Lower lobe of right lung (tissue), 2 donors: ENCODE results near the gene TOM1L2. TPM values are rescaled to one million over a fixed set of nuclear protein-coding genes. Genes with fewer than 3 reads are reported as not detected.

Experiments
- ATAC-seq, 2 donors: fragments of 200-7000 bp; cut with Tn5 transposase; one replicate each; pipeline ENCODE4 v1.9.1; 2020 to 2022; ENCODE audit warnings: mild to moderate bottlenecking in 2 of 2, moderate library complexity in 2 of 2
- DNase-seq: peaks from one replicate; pipeline ENCODE4 v3.0.0-alpha.2; 2020
- H3K27ac ChIP-seq: fragments of 200-600 bp; one replicate; pipeline ENCODE4 v1.8.0; 2022
- H3K27me3 ChIP-seq: fragments of 200-600 bp; one replicate; pipeline ENCODE4 v1.8.0; 2022; ENCODE audit warnings: low read depth
- H3K36me3 ChIP-seq: fragments of 200-600 bp; one replicate; pipeline ENCODE4 v1.8.0; 2022; ENCODE audit warnings: mild to moderate bottlenecking
- H3K4me1 ChIP-seq: fragments of 200-600 bp; one replicate; pipeline ENCODE4 v1.8.0; 2022
- H3K4me3 ChIP-seq: fragments of 200-600 bp; one replicate; pipeline ENCODE4 v1.8.0; 2022; ENCODE audit warnings: mild to moderate bottlenecking
- H3K9me3 ChIP-seq: fragments of 200-600 bp; one replicate; pipeline ENCODE4 v1.8.0; 2022
- intact Hi-C: fragments of 100-400 bp; cut with DNase I; formaldehyde crosslinking; loops from one replicate; pipeline ENCODE4 v1.11.0; 2022
- total RNA-seq: library from RNA; stranded (reverse); fragmentation: NEBNext Ultra II Directional; extraction: Animal tissue kit (Norgen Biotek cat#: 25700); gene quantifications from one replicate; pipeline ENCODE4 v1.2.1, GENCODE V29; 2021
- TF ChIP-seq, protein P1 (sequence below): fragments of 200-600 bp; IDR thresholded peaks from one replicate; pipeline ENCODE4 v1.8.0; 2022; ENCODE audit warnings: antibody characterized with exemption, mild to moderate bottlenecking
- donor health status: DM: no; HTN: yes; CAD: no; lungs with severe emphysema.

Gene TOM1L2
- total RNA-seq, 1 donor from 2014 or later: 63.4 TPM

DNA sequence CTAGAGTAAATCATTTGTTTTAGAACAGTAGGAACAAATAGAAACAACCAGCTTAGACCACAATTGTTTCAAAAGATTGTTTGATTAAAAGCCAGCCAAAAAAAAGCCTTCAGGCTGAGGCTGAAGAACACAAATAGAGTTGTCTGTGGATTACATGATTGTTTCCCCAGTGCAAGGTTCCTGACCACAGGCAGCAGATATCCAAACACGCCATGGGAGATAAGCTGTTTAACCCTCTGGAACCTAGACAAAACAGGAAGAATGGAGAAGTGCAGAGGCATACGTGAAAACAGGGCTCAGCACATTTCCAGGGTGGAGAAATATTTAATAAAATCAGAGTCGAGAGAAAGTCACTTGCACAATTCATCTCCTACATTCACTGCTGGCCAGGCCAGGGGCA, 45.8 kb upstream of the TOM1L2 start:
- ATAC-seq (no peak), DNase-seq (no peak)
- TF ChIP-seq, protein P1, sequence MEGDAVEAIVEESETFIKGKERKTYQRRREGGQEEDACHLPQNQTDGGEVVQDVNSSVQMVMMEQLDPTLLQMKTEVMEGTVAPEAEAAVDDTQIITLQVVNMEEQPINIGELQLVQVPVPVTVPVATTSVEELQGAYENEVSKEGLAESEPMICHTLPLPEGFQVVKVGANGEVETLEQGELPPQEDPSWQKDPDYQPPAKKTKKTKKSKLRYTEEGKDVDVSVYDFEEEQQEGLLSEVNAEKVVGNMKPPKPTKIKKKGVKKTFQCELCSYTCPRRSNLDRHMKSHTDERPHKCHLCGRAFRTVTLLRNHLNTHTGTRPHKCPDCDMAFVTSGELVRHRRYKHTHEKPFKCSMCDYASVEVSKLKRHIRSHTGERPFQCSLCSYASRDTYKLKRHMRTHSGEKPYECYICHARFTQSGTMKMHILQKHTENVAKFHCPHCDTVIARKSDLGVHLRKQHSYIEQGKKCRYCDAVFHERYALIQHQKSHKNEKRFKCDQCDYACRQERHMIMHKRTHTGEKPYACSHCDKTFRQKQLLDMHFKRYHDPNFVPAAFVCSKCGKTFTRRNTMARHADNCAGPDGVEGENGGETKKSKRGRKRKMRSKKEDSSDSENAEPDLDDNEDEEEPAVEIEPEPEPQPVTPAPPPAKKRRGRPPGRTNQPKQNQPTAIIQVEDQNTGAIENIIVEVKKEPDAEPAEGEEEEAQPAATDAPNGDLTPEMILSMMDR: no peak
- no peaks in the 10 kb centered on the region for H3K4me1 ChIP-seq
- H3K27ac ChIP-seq: no peak overlapping the region
- H3K4me3 ChIP-seq: no peak overlapping the region
- no peaks in the 10 kb centered on the region for H3K9me3 ChIP-seq
- H3K36me3 ChIP-seq: peaks cover 47% of the 10 kb centered on the region
- intact Hi-C loops: no loop called here
- H3K27me3 ChIP-seq: no peaks in the 10 kb centered on the region

DNA sequence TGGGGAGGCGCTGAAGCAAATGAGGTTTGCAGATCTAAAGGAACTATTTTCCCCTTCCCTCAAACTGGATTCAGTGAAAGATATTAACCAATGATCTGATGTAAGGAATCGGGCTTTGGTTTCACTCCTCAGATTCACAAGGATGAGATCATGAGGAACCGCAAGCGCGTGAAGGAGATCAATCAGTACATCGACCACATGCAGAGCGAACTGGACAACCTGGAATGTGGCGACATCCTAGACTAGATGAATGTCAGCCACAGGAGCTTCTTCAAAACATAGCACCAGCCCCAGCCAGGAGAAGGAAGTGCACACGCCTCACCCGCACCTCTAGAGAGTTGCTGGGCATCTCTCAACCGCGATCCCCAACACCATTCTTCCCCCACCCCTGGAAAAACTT, 44.2 kb upstream of the TOM1L2 start:
- no peaks in the 10 kb centered on the region for H3K27me3 ChIP-seq
- DNase-seq (no peak), ATAC-seq (no peak)
- intact Hi-C loops: no loop called here
- no peaks in the 10 kb centered on the region for H3K9me3 ChIP-seq
- TF ChIP-seq, protein P1: no peak
- H3K36me3 ChIP-seq: peaks cover 41% of the 10 kb centered on the region
- H3K27ac ChIP-seq: no peak overlapping the region
- no peak overlapping the region for H3K4me3 ChIP-seq
- no peaks in the 10 kb centered on the region for H3K4me1 ChIP-seq

DNA sequence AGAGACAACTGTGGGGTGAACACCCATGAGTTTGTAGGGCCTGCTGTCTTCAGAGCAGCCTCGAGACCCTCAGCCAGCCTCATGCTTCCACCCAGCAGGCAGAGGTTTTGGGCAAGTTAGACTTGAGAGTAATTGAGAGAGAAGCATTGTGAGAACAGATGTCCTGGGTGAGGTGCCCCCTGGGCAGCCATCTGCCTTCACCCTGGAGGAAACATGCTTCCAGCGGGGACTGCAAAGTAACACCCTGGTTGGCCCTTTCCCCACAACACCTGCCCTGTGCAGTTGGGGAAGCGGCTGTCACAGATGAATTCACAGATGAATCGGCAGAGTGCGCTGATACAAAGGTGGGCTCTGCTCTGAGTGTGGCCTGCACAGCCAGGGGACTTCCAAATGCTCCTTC, 43.4 kb upstream of the TOM1L2 start:
- ATAC-seq: no peak
- no peaks in the 10 kb centered on the region for H3K4me1 ChIP-seq
- H3K36me3 ChIP-seq: peaks cover 32% of the 10 kb centered on the region
- H3K9me3 ChIP-seq: no peaks in the 10 kb centered on the region
- no peak for DNase-seq
- H3K27me3 ChIP-seq: no peaks in the 10 kb centered on the region
- TF ChIP-seq, protein P1: no peak
- H3K27ac ChIP-seq: no peak overlapping the region
- no peak overlapping the region for H3K4me3 ChIP-seq
- intact Hi-C loops: no loop called here

DNA sequence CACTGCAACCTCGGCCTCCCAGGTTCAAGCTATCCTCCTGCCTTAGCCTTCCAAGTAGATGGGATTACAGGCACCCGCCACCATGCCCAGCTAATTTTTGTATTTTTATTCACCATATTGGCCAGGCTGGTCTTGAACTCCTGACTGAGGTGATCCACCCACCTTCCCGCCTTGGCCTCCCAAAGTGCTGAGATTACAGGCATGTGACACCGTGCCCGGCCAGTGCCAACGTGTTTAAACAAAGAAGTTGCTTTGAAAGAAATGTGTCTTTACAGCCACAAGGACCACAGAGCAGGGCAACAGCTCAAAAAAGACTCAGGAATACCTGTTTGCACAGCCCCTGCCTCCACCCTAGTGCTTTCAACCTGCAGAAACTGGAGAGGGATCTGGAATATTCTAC, 41.8 kb upstream of the TOM1L2 start:
- ATAC-seq (no peak), DNase-seq (no peak)
- peaks cover 25% of the 10 kb centered on the region for H3K36me3 ChIP-seq
- TF ChIP-seq, protein P1: no peak
- H3K9me3 ChIP-seq: no peaks in the 10 kb centered on the region
- intact Hi-C loops: no loop called here
- no peak overlapping the region for H3K4me3 ChIP-seq
- H3K4me1 ChIP-seq: no peaks in the 10 kb centered on the region
- H3K27me3 ChIP-seq: no peaks in the 10 kb centered on the region
- no peak overlapping the region for H3K27ac ChIP-seq

DNA sequence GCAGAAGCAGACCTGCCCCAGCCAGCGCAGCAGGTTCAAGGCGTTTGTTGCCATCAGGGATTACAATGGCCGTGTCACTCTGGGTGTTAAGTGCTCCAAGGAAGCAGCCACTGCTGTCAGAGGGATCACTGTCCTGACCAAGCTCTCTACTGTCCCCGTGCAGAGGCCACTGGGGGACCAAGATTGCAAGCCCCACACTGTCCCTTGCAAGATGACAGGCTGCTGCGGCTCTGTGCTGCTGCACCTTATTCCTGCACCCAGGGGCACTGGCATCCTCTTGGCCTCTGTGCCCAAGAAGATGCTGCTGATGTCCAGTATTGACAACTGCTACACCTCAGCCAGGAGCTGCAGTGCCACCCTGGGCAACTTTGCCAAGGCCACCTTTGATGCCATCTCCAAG, 39.1 kb upstream of the TOM1L2 start:
- Histone ChIP-seq H3K9me3 (no peaks in the 10 kb centered on the region), H3K27ac (no peak overlapping the region), H3K27me3 (no peaks in the 10 kb centered on the region), H3K4me1 (no peaks in the 10 kb centered on the region), H3K4me3 (no peak overlapping the region), H3K36me3 (peaks cover 36% of the 10 kb centered on the region)
- intact Hi-C loops: no loop called here
- TF ChIP-seq, protein P1: no peak
- ATAC-seq (no peak), DNase-seq (no peak)
